ENCODE data around the gene TMEM25.

TMEM25 gene

GRCh38 chr11:118537409-118537980, 6.5 kb downstream of the TMEM25 start:
- no peak for DNase-seq (ENCODE audit: low read depth)
- TF ChIP-seq CTCF (IDR thresholded peaks at IDR 0.05; ENCODE audit: low read depth, low read length, missing control alignments) = no peak
- in situ Hi-C loops (cut with HindIII; ENCODE audit: low sequenced_read_pairs) = no loop called here
- H3K4me3 ChIP-seq (ENCODE audit: low read depth, low read length) = no peak overlapping the region

- TF ChIP-seq CTCF (IDR thresholded peaks at IDR 0.05; ENCODE audit: low read depth, low read length, missing control alignments) = no peak
- no peak overlapping the region for H3K4me3 ChIP-seq (ENCODE audit: low read depth, low read length)
- in situ Hi-C loops (cut with HindIII; ENCODE audit: low sequenced_read_pairs) = no loop called here
- no peak for DNase-seq (ENCODE audit: low read depth)
Measured at GRCh38 chr11:118544010-118544646, 13.1 kb downstream of the TMEM25 start.

GRCh38 chr11:118544647-118545010, 13.6 kb downstream of the TMEM25 start:
- H3K4me3 ChIP-seq (ENCODE audit: low read depth, low read length) = no peak overlapping the region
- in situ Hi-C loops (cut with HindIII; ENCODE audit: low sequenced_read_pairs) = no loop called here
- TF ChIP-seq CTCF (IDR thresholded peaks at IDR 0.05; ENCODE audit: low read depth, low read length, missing control alignments) = no peak
- no peak for DNase-seq (ENCODE audit: low read depth)

- no peak overlapping the region for H3K4me3 ChIP-seq (ENCODE audit: low read depth, low read length)
- TF ChIP-seq CTCF (IDR thresholded peaks at IDR 0.05; ENCODE audit: low read depth, low read length, missing control alignments) = no peak
- in situ Hi-C loops (cut with HindIII; ENCODE audit: low sequenced_read_pairs) = no loop called here
- no peak for DNase-seq (ENCODE audit: low read depth)
Measured at GRCh38 chr11:118545533-118545932, 14.5 kb downstream of the TMEM25 start.

GRCh38 chr11:118547132-118547531, 16.1 kb downstream of the TMEM25 start:
- in situ Hi-C loops (cut with HindIII; ENCODE audit: low sequenced_read_pairs) = no loop called here
- no peak for DNase-seq (ENCODE audit: low read depth)
- no peak for TF ChIP-seq CTCF (IDR thresholded peaks at IDR 0.05; ENCODE audit: low read depth, low read length, missing control alignments)
- H3K4me3 ChIP-seq (ENCODE audit: low read depth, low read length) = no peak overlapping the region

GRCh38 chr11:118552341-118552740, 21.3 kb downstream of the TMEM25 start:
- in situ Hi-C loops (cut with HindIII; ENCODE audit: low sequenced_read_pairs) = no loop called here
- no peak for TF ChIP-seq CTCF (IDR thresholded peaks at IDR 0.05; ENCODE audit: low read depth, low read length, missing control alignments)
- no peak for DNase-seq (ENCODE audit: low read depth)
- no peak overlapping the region for H3K4me3 ChIP-seq (ENCODE audit: low read depth, low read length)

All from astrocyte of the cerebellum (primary cell).